H1 (cell line): Measurements from ENCODE around the gene DENND11. TPM values are rescaled to one million over a fixed set of nuclear protein-coding genes. Genes with fewer than 3 reads are reported as not detected.

ENCODE experiments used
- CTCF ChIA-PET: fragments of 300-600 bp; sonication (Branson Sonifier 250); formaldehyde crosslinking; loops from one replicate; lab custom pipeline; 2021; ENCODE audit not compliant: partially characterized antibody; lab: Charles Lee
- POLR2A ChIA-PET: fragments of 300-600 bp; sonication (Branson Sonifier 250); formaldehyde crosslinking; loops from one replicate; lab custom pipeline; 2021; ENCODE audit warnings: inconsistent platforms; ENCODE audit not compliant: partially characterized antibody; lab: Charles Lee
- DNase-seq, 2 experiments: peaks; one replicate each; pipeline versions ENCODE4 v3.0.0 to v3.0.0-alpha.2; 2010 to 2022; ENCODE audit warnings: low spot score in 2 of 2, low read depth in 1 of 2, mixed read lengths in 1 of 2
- FAIRE-seq: peaks from 2 replicates; lab custom pipeline; 2011; peaks lifted over from hg19 to GRCh38; lab: Jason Lieb, UNC
- H2AFZ ChIP-seq: 2 replicates; pipeline ENCODE4 v1.8.1; 2012; ENCODE audit warnings: low read length, inconsistent platforms
- H2AK5ac ChIP-seq: 2 replicates; pipeline ENCODE4 v1.6.1; 2013; ENCODE audit warnings: low read depth, low read length
- H2BK120ac ChIP-seq: replicated peaks from 2 replicates; pipeline ENCODE3; 2013; ENCODE audit warnings: low read depth, low read length, inconsistent platforms
- H2BK12ac ChIP-seq: 2 replicates; pipeline ENCODE4 v1.6.1; 2013; ENCODE audit warnings: low read depth, low read length
- H2BK15ac ChIP-seq: 2 replicates; pipeline ENCODE4 v1.6.1; 2013; ENCODE audit warnings: low read length
- H2BK20ac ChIP-seq: 2 replicates; pipeline ENCODE4 v1.6.1; 2013; ENCODE audit warnings: low read length
- H2BK5ac ChIP-seq: 2 replicates; pipeline ENCODE4 v1.6.1; 2013; ENCODE audit warnings: low read depth, low read length
- H3K14ac ChIP-seq: 2 replicates; pipeline ENCODE4 v1.6.1; 2013; ENCODE audit warnings: inconsistent platforms; ENCODE audit not compliant: insufficient read length
- H3K18ac ChIP-seq: 2 replicates; pipeline ENCODE4 v1.6.1; 2013; ENCODE audit warnings: low read length; ENCODE audit errors: extremely low read depth
- H3K23ac ChIP-seq: 2 replicates; pipeline ENCODE4 v1.6.1; 2013; ENCODE audit warnings: inconsistent platforms; ENCODE audit not compliant: insufficient read length
- H3K23me2 ChIP-seq: 2 replicates; pipeline ENCODE4 v1.6.1; 2013; ENCODE audit warnings: low read depth, low read length
- H3K27ac ChIP-seq: 2 replicates; pipeline ENCODE4 v1.6.1; 2011; ENCODE audit warnings: low read depth, low read length, inconsistent platforms
- H3K27me3 ChIP-seq, 4 experiments: replicated peaks in 1 of 4; 1 replicate in 1 of 4; 2 replicates in 3 of 4; pipeline versions ENCODE4 v1.6.1 to v1.8.1; 2011 to 2013; ENCODE audit warnings: low read length in 3 of 4, mild to moderate bottlenecking in 3 of 4, inconsistent platforms in 2 of 4, mixed read lengths in 2 of 4, moderate library complexity in 1 of 4; ENCODE audit not compliant: control insufficient read depth in 3 of 4, insufficient read depth in 3 of 4; ENCODE audit errors: extremely low read depth in 1 of 4
- H3K36me3 ChIP-seq, 4 experiments: 2 replicates each; pipeline versions ENCODE4 v1.6.1 to v1.8.1; 2011 to 2013; ENCODE audit warnings: mild to moderate bottlenecking in 4 of 4, low read length in 3 of 4, moderate library complexity in 2 of 4, control low read depth in 1 of 4, inconsistent platforms in 1 of 4; ENCODE audit not compliant: insufficient read depth in 4 of 4, control insufficient read depth in 2 of 4
- H3K4ac ChIP-seq: replicated peaks from 2 replicates; pipeline ENCODE3; 2013; ENCODE audit warnings: low read length, low read depth, mixed read lengths, inconsistent platforms; ENCODE audit not compliant: insufficient read length
- H3K4me1 ChIP-seq, 4 experiments: replicated peaks in 1 of 4; 1 replicate in 1 of 4; 2 replicates in 3 of 4; pipeline versions ENCODE4 v1.6.1 to v1.8.1; 2011 to 2013; ENCODE audit warnings: low read length in 3 of 4, inconsistent platforms in 2 of 4, mixed read lengths in 1 of 4; ENCODE audit not compliant: insufficient read depth in 4 of 4, control insufficient read depth in 3 of 4
- H3K4me2 ChIP-seq, 2 experiments: 2 replicates each; pipeline versions ENCODE4 v1.6.1 to v1.8.1; 2011 to 2013; ENCODE audit warnings: low read depth in 2 of 2, low read length in 2 of 2, control low read depth in 1 of 2, inconsistent platforms in 1 of 2, mild to moderate bottlenecking in 1 of 2; ENCODE audit not compliant: insufficient read depth in 1 of 2
- H3K4me3 ChIP-seq, 4 experiments: fragments of 200-600, 300-600 bp in 1 of 4; sonication (generic), shearing (Covaris generic), sonication (Bioruptor Twin) in 1 of 4; 2 replicates each; pipeline versions ENCODE4 v1.5.1 to v1.8.1; 2011 to 2016; ENCODE audit warnings: low read length in 4 of 4, low read depth in 3 of 4, control low read depth in 2 of 4, inconsistent platforms in 2 of 4, mild to moderate bottlenecking in 2 of 4, mixed read lengths in 1 of 4, moderate library complexity in 1 of 4; ENCODE audit not compliant: insufficient read depth in 2 of 4; ENCODE audit errors: extremely low read depth in 1 of 4
- H3K56ac ChIP-seq: replicated peaks from 2 replicates; pipeline ENCODE3; 2013; ENCODE audit warnings: low read depth, mild to moderate bottlenecking, mixed read lengths, low read length, inconsistent platforms; ENCODE audit not compliant: insufficient read length
- H3K79me1 ChIP-seq: 2 replicates; pipeline ENCODE4 v1.6.1; 2013; ENCODE audit warnings: low read depth, low read length, control low read depth
- H3K79me2 ChIP-seq, 2 experiments: 2 replicates each; pipeline versions ENCODE4 v1.6.1 to v1.8.1; 2012 to 2013; ENCODE audit warnings: low read length in 2 of 2, mild to moderate bottlenecking in 2 of 2, inconsistent platforms in 1 of 2; ENCODE audit not compliant: insufficient read depth in 2 of 2, control insufficient read depth in 1 of 2
- H3K9ac ChIP-seq, 4 experiments: replicated peaks in 1 of 4; 1 replicate in 1 of 4; 2 replicates in 3 of 4; pipeline versions ENCODE4 v1.6.1 to v1.8.1; 2011 to 2013; ENCODE audit warnings: low read depth in 3 of 4, low read length in 3 of 4, control low read depth in 2 of 4, mild to moderate bottlenecking in 2 of 4, moderate library complexity in 2 of 4, inconsistent platforms in 1 of 4; ENCODE audit errors: extremely low read depth in 1 of 4
- H3K9me3 ChIP-seq, 2 experiments: 2 replicates each; pipeline versions ENCODE4 v1.6.1 to v1.8.1; 2012 to 2013; ENCODE audit warnings: mild to moderate bottlenecking in 2 of 2, moderate library complexity in 2 of 2, control low read depth in 1 of 2, inconsistent platforms in 1 of 2, low read depth in 1 of 2, low read length in 1 of 2, mixed read lengths in 1 of 2; ENCODE audit not compliant: insufficient read depth in 2 of 2
- H4K20me1 ChIP-seq, 2 experiments: replicated peaks in 1 of 2; 2 replicates each; pipeline versions ENCODE3 to v1.8.1; 2011 to 2013; ENCODE audit warnings: inconsistent platforms in 2 of 2, low read length in 2 of 2, mild to moderate bottlenecking in 1 of 2; ENCODE audit not compliant: insufficient read depth in 2 of 2, control insufficient read depth in 1 of 2
- H4K5ac ChIP-seq: 2 replicates; pipeline ENCODE4 v1.6.1; 2013; ENCODE audit warnings: low read length, low read depth, mixed read lengths, inconsistent platforms; ENCODE audit not compliant: insufficient read length
- H4K8ac ChIP-seq: 2 replicates; pipeline ENCODE4 v1.8.0; 2013; ENCODE audit warnings: mild to moderate bottlenecking, moderate library complexity, low read length, inconsistent platforms; ENCODE audit not compliant: insufficient read depth; ENCODE audit errors: extremely low read depth
- H4K91ac ChIP-seq: replicated peaks from 2 replicates; pipeline ENCODE3; 2013; ENCODE audit warnings: low read length, mixed read lengths, inconsistent platforms; ENCODE audit not compliant: insufficient read length
- RAD21 ChIP-seq, 2 experiments: IDR thresholded peaks in 1 of 2; conservative IDR thresholded peaks in 1 of 2; 2 replicates each; pipeline ENCODE4 v1.6.1; 2011; ENCODE audit warnings: low read depth in 2 of 2, low read length in 2 of 2, improper control_type of control experiment in 1 of 2, inconsistent platforms in 1 of 2, mild to moderate bottlenecking in 1 of 2, moderate library complexity in 1 of 2
- SIRT6 ChIP-seq: IDR thresholded peaks from one replicate; pipeline ENCODE4 v1.7.1; 2012; ENCODE audit warnings: low read length, inconsistent platforms
- WGBS, 2 experiments: shearing (Covaris generic) in 1 of 2; methylation state at CpG; one replicate each; pipeline versions ENCODE4 v1.1.6 to v1.1.7; 2013 to 2015; ENCODE audit warnings: low lambda C conversion rate in 2 of 2, mixed read lengths in 2 of 2, inconsistent platforms in 1 of 2, low coverage in 1 of 2, missing lambda C conversion rate in 1 of 2; ENCODE audit not compliant: insufficient replicate concordance in 2 of 2, insufficient coverage in 1 of 2, insufficient read length in 1 of 2; ENCODE audit errors: extremely low coverage in 1 of 2, missing lambda C conversion rate in 1 of 2; 5-methylcytosine and 5-hydroxymethylcytosine counted together
- polyA plus RNA-seq, 7 experiments: library from polyadenylated mRNA; depleted of rRNA in 3 of 7; stranded (reverse) in 5 of 7; unstranded in 2 of 7; fragments of >200 nt in 5 of 7; fragments of 200-250 nt in 2 of 7; gene quantifications; 1 replicate in 5 of 7; 2 replicates in 1 of 7; 4 replicates in 1 of 7; pipeline versions ENCODE4 v1.2.1 to v1.2.3, GENCODE V29; 2011 to 2013; ENCODE audit warnings: missing spikeins in 2 of 7, mixed read lengths in 2 of 7
- total RNA-seq: library from RNA; stranded (reverse); fragmentation: NEBNext Ultra II Directional; extraction: Animal tissue kit (Norgen Biotek cat#: 25700); gene quantifications from 2 replicates; pipeline ENCODE4 v1.2.1, GENCODE V29; 2021
- TF ChIP-seq, protein P1 (sequence below), 3 experiments: IDR thresholded peaks; 1 replicate in 2 of 3; 2 replicates in 1 of 3; pipeline versions ENCODE4 v1.5.1 to v1.6.1; 2011; ENCODE audit warnings: low read length in 3 of 3, mild to moderate bottlenecking in 3 of 3, inconsistent platforms in 2 of 3, low read depth in 1 of 3, moderate library complexity in 1 of 3; ENCODE audit not compliant: insufficient read depth in 1 of 3; ENCODE audit errors: control extremely low read depth in 1 of 3

DENND11 gene
- total and polyA plus RNA-seq, 2 of the 8 experiments (the other 6 are each of a cell fraction or from before 2014, with no cell fraction given), result 8.0 to 26.8 TPM

DNA sequence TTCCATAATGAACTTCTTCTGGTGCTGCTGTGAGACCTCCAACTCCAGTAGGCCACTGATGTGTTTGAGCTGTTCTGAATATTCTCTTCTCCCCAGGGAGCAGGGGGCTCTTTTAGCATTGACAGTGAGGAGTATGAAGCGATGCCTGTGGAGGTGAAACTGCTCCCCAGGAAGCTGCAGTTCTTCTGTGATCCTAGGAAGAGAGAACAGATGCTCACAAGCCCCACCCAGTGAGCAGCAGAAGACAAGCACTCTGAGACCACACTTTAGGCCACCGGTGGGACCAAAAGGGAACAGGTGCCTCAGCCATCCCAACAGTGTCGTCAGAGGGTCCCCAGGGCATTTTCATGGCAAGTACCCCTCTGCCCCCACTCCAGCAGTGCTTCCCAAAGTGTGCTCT lies 49.3 kb downstream of the DENND11 start:
- Histone ChIP-seq H3K4me1 (peaks cover 0 to 4% (median 2%) of the 10 kb centered on the region in 4 experiments; a peak in 4 of 7 replicates), H2AFZ (no peak overlapping the region), H3K56ac (no peak overlapping the region), H3K14ac (no peak overlapping the region), H4K5ac (no peak overlapping the region), H2BK5ac (no peak overlapping the region), H3K36me3 (peaks cover 0 to 7% (median 4%) of the 10 kb centered on the region in 4 experiments; a peak in 4 of 8 replicates), H4K8ac (peak overlapping the region; percentile 9; the same call in 1 of the 2 replicates), H3K9ac (no peak overlapping the region), H2BK120ac (no peak overlapping the region), H4K91ac (no peak overlapping the region), H3K23me2 (no peaks in the 10 kb centered on the region), H2AK5ac (no peak overlapping the region), H3K27ac (no peak overlapping the region), H3K79me1 (no peaks in the 10 kb centered on the region), H2BK15ac (no peak overlapping the region), H3K23ac (no peak overlapping the region), H3K9me3 (no peaks in the 10 kb centered on the region), H4K20me1 (no peaks in the 10 kb centered on the region), H2BK20ac (no peak overlapping the region), H3K27me3 (no peaks in the 10 kb centered on the region), H3K79me2 (no peaks in the 10 kb centered on the region), H3K4me3 (no peak overlapping the region), H3K4ac (no peak overlapping the region), H3K18ac (no peak overlapping the region), H2BK12ac (no peak overlapping the region; the same call in 1 of the 2 replicates), H3K4me2 (no peak overlapping the region)
- 70% methylated on average over 3 of the region's 3 CpGs; no CpG with 5 or more reads in 1 of the 2 experiments for WGBS, 2 experiments
- FAIRE-seq, result no peak
- ChIA-PET CTCF (interaction anchor here (0.5 to 6.8 kb wide), 14 partner anchors 9 to 882 kb away, joined by 3 to 54 read pairs (median 6); no protein-coding TSS in a partner anchor), POLR2A (no interaction called here)
- TF ChIP-seq, protein P1, sequence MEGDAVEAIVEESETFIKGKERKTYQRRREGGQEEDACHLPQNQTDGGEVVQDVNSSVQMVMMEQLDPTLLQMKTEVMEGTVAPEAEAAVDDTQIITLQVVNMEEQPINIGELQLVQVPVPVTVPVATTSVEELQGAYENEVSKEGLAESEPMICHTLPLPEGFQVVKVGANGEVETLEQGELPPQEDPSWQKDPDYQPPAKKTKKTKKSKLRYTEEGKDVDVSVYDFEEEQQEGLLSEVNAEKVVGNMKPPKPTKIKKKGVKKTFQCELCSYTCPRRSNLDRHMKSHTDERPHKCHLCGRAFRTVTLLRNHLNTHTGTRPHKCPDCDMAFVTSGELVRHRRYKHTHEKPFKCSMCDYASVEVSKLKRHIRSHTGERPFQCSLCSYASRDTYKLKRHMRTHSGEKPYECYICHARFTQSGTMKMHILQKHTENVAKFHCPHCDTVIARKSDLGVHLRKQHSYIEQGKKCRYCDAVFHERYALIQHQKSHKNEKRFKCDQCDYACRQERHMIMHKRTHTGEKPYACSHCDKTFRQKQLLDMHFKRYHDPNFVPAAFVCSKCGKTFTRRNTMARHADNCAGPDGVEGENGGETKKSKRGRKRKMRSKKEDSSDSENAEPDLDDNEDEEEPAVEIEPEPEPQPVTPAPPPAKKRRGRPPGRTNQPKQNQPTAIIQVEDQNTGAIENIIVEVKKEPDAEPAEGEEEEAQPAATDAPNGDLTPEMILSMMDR (IDR thresholded peaks at IDR 0.05; ENCODE audit: control extremely low read depth in 1 of 3, insufficient read depth in 1 of 3, low read depth in 1 of 3, low read length in 3 of 3), result peak in 1 of 3 experiments; percentile 31; a peak in 1 of 4 replicates
- TF ChIP-seq SIRT6 (no peak), RAD21 (IDR thresholded peaks at IDR 0.05 in 1 of 2, conservative IDR thresholded peaks at IDR 0.05 in 1 of 2; ENCODE audit: low read depth in 2 of 2, low read length in 2 of 2) (peak in 1 of 2 experiments; percentile 6; a peak in 1 of 4 replicates)
- no peak for DNase-seq
